Gastroesophageal sphincter (tissue), 3 donors: ENCODE results near the gene PTRH1.

ENCODE experiments used
- POLR2A ChIP-seq, 2 donors: fragments of 450-650 bp; IDR thresholded peaks; one replicate each; pipeline ENCODE4 v1.6.1; 2017; ENCODE audit warnings: antibody characterized with exemption in 2 of 2, mild to moderate bottlenecking in 2 of 2, moderate library complexity in 1 of 2
- TF ChIP-seq, protein P1 (sequence below), 4 experiments: fragments of 200-600 bp in 2 of 4; fragments of 450-650 bp in 2 of 4; sonication (generic) in 1 of 4; IDR thresholded peaks; one replicate each; pipeline ENCODE4 v1.5.1; 2017 to 2019; ENCODE audit warnings: antibody characterized with exemption in 4 of 4, mild to moderate bottlenecking in 2 of 4, moderate library complexity in 2 of 4

DNA sequence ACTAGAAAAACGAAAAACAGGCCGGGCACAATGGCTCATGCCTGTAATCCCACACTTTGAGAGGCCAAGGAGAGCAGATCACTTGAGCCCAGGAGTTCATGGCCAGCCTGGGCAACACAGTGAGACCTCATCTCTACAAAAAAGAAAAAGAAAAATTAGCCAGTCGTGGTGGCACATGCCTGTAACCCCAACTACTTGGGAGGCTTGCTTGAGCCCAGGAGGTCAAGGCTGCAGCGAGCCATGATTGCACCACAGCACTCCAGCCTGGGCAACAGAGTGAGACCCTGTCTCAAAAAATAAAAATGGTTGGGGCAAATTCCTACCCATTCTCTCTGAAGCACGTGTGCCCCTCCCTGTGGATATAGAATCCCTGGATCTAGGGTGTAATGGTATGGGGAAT is 17.1 kb downstream of the PTRH1 start:
- TF ChIP-seq, protein P1, sequence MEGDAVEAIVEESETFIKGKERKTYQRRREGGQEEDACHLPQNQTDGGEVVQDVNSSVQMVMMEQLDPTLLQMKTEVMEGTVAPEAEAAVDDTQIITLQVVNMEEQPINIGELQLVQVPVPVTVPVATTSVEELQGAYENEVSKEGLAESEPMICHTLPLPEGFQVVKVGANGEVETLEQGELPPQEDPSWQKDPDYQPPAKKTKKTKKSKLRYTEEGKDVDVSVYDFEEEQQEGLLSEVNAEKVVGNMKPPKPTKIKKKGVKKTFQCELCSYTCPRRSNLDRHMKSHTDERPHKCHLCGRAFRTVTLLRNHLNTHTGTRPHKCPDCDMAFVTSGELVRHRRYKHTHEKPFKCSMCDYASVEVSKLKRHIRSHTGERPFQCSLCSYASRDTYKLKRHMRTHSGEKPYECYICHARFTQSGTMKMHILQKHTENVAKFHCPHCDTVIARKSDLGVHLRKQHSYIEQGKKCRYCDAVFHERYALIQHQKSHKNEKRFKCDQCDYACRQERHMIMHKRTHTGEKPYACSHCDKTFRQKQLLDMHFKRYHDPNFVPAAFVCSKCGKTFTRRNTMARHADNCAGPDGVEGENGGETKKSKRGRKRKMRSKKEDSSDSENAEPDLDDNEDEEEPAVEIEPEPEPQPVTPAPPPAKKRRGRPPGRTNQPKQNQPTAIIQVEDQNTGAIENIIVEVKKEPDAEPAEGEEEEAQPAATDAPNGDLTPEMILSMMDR (IDR thresholded peaks at IDR 0.05) = no peak
- no peak for TF ChIP-seq POLR2A (IDR thresholded peaks at IDR 0.05)
